Neural crest cell (in vitro differentiated cells): Measurements from ENCODE around the gene RXRA. TPM values are rescaled to one million over a fixed set of nuclear protein-coding genes. Genes with fewer than 3 reads are reported as not detected.

Experiments
- DNase-seq: peaks from one replicate; pipeline ENCODE4 v3.0.0; 2021; ENCODE audit warnings: low read depth, mixed read lengths, low spot score
- H3K27ac Mint-ChIP-seq: one replicate; pipeline ENCODE4 v1.8.0; 2021; ENCODE audit warnings: mild to moderate bottlenecking, mixed read lengths; ENCODE audit not compliant: unreplicated experiment
- H3K27me3 Mint-ChIP-seq: 2 replicates; pipeline ENCODE4 v1.8.0; 2021; ENCODE audit warnings: low read depth, mild to moderate bottlenecking, mixed read lengths
- H3K36me3 Mint-ChIP-seq: 2 replicates; pipeline ENCODE4 v1.8.0; 2021; ENCODE audit warnings: low read depth, mild to moderate bottlenecking, mixed read lengths
- H3K4me1 Mint-ChIP-seq: 2 replicates; pipeline ENCODE4 v1.8.0; 2021; ENCODE audit warnings: mixed read lengths
- H3K4me3 Mint-ChIP-seq: one replicate; pipeline ENCODE4 v1.8.0; 2021; ENCODE audit warnings: mild to moderate bottlenecking, mixed read lengths
- H3K9me3 Mint-ChIP-seq: 2 replicates; pipeline ENCODE4 v1.8.0; 2021; ENCODE audit warnings: mixed read lengths
- CTCF ChIP-seq: fragments of 200-600 bp; sonication (generic); conservative IDR thresholded peaks from 2 replicates; pipeline ENCODE4 v1.5.0; 2021; ENCODE audit warnings: antibody characterized with exemption, mild to moderate bottlenecking
- total RNA-seq: library from RNA; stranded (reverse); gene quantifications from 2 replicates; pipeline ENCODE4 v1.2.1, GENCODE V29; 2021

RXRA gene
- total RNA-seq, 1 donor from 2014 or later, result 41.2 TPM

- no peak overlapping the region for H3K27ac Mint-ChIP-seq
- DNase-seq, result no peak
These were observed 72.5 kb downstream of the RXRA start for GRCh38 chr9:134398756-134399155.

GRCh38 chr9:134399435-134400056 lies 73.3 kb downstream of the RXRA start:
- no peaks in the 10 kb centered on the region for H3K27me3 Mint-ChIP-seq
- peak; percentile 28 for DNase-seq
- H3K4me3 Mint-ChIP-seq, result no peak overlapping the region
- peak; percentile 67 for TF ChIP-seq CTCF
- peaks cover 3% of the 10 kb centered on the region for H3K36me3 Mint-ChIP-seq
- no peaks in the 10 kb centered on the region for H3K4me1 Mint-ChIP-seq
- H3K9me3 Mint-ChIP-seq, result no peaks in the 10 kb centered on the region
- no peak overlapping the region for H3K27ac Mint-ChIP-seq

More at GRCh38 chr9:134398756-134399155, 72.5 kb downstream of the RXRA start:
- TF ChIP-seq CTCF, result no peak
- Mint-ChIP-seq H3K36me3 (peaks cover 7% of the 10 kb centered on the region), H3K9me3 (peaks cover 5% of the 10 kb centered on the region), H3K27me3 (no peaks in the 10 kb centered on the region), H3K4me1 (peaks cover 4% of the 10 kb centered on the region), H3K4me3 (no peak overlapping the region)

- no peaks in the 10 kb centered on the region for H3K9me3 Mint-ChIP-seq
- H3K4me3 Mint-ChIP-seq, result no peak overlapping the region
- peaks cover 3% of the 10 kb centered on the region for H3K36me3 Mint-ChIP-seq
- DNase-seq, result no peak
- no peak for TF ChIP-seq CTCF
- H3K27me3 Mint-ChIP-seq, result no peaks in the 10 kb centered on the region
- H3K27ac Mint-ChIP-seq, result no peak overlapping the region
- H3K4me1 Mint-ChIP-seq, result no peaks in the 10 kb centered on the region
These were observed 74.0 kb downstream of the RXRA start for GRCh38 chr9:134400283-134400682.

- Mint-ChIP-seq H3K4me3 (no peak overlapping the region), H3K4me1 (peaks cover 7% of the 10 kb centered on the region), H3K9me3 (no peaks in the 10 kb centered on the region), H3K27ac (no peak overlapping the region), H3K27me3 (no peaks in the 10 kb centered on the region), H3K36me3 (peaks cover 3% of the 10 kb centered on the region)
- DNase-seq, result no peak
- TF ChIP-seq CTCF, result no peak
These were observed 75.1 kb downstream of the RXRA start for GRCh38 chr9:134401391-134401790.

- Mint-ChIP-seq H3K36me3 (peaks cover 3% of the 10 kb centered on the region), H3K9me3 (no peaks in the 10 kb centered on the region), H3K4me3 (no peak overlapping the region), H3K27me3 (no peaks in the 10 kb centered on the region), H3K27ac (no peak overlapping the region), H3K4me1 (peaks cover 13% of the 10 kb centered on the region)
- DNase-seq, result no peak
- TF ChIP-seq CTCF, result no peak
These were observed 75.9 kb downstream of the RXRA start for GRCh38 chr9:134402182-134402581.
